Measurements from ENCODE around the gene CACNG1. TPM values are rescaled to one million over a fixed set of nuclear protein-coding genes. Genes with fewer than 3 reads are reported as not detected.

The CACNG1 gene
- polyA plus RNA-seq, 1 of the 3 experiments (the other 2 are of a cell fraction) = not detected

DNA sequence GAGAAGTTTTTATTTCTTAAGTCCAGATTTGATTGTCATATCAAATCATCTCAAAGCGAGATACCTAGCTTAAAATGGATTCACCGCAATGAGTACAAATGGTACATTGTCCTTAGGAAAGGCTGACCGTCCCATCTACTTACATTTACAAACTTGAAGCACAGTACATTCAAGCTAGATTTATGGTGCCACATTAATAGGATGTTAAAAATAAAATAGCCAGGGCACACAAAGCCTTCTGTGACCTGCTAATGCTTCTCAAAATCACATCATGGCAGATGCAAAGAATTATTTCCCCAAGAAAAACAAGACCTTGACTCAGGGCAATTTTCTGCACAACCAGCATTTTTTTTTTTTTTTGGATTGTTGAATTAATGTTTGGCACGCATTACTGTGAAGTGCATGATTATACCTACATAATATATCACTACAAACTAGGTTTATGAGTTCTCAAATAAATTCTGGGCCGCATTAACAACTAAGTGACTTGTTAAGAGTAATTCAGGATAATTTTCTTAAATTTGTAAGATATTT is 25.3 kb downstream of the CACNG1 start (continued):
- TF ChIP-seq, protein P1, sequence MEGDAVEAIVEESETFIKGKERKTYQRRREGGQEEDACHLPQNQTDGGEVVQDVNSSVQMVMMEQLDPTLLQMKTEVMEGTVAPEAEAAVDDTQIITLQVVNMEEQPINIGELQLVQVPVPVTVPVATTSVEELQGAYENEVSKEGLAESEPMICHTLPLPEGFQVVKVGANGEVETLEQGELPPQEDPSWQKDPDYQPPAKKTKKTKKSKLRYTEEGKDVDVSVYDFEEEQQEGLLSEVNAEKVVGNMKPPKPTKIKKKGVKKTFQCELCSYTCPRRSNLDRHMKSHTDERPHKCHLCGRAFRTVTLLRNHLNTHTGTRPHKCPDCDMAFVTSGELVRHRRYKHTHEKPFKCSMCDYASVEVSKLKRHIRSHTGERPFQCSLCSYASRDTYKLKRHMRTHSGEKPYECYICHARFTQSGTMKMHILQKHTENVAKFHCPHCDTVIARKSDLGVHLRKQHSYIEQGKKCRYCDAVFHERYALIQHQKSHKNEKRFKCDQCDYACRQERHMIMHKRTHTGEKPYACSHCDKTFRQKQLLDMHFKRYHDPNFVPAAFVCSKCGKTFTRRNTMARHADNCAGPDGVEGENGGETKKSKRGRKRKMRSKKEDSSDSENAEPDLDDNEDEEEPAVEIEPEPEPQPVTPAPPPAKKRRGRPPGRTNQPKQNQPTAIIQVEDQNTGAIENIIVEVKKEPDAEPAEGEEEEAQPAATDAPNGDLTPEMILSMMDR (IDR thresholded peaks at IDR 0.05) = no peak
- TF ChIP-seq JUND (IDR thresholded peaks at IDR 0.05) = no peak

DNA sequence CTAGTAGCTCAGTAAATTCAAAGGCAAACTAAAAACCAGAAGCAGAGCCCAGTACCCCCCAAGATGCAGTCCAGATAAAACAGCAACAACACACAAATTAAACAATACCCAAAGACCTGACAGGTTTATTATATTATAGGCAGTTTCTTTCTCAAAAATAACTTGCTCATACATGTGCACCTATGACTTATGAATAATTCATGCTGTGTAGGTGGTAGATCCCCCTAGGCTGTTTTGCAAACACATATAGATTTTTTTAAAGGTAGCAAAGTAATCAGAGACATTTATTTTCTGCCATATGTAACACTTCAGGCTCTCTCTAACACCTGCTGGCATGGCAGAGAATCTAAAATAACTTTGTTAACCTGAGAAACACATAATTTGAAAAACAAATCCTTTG is 27.2 kb downstream of the CACNG1 start:
- CTCF ChIA-PET = interaction anchor here (1.4 kb wide), 1 partner anchor 10 kb away, joined by 4 read pairs; no protein-coding TSS in a partner anchor
- Histone ChIP-seq H3F3A (replicated peaks; ENCODE audit: insufficient read depth) (peaks cover 3% of the 10 kb centered on the region), H3K9me2 (no peaks in the 10 kb centered on the region), H3K4me1 (ENCODE audit: control insufficient read depth in 1 of 2, insufficient read depth in 2 of 2, low read depth in 1 of 2, low read length in 1 of 2) (peaks cover 0 to 17% of the 10 kb centered on the region in 2 experiments; a peak in 2 of 4 replicates), H3K79me2 (ENCODE audit: insufficient read depth) (no peaks in the 10 kb centered on the region), H3K27me3 (ENCODE audit: insufficient read depth) (no peaks in the 10 kb centered on the region), H3K27ac (ENCODE audit: low read depth in 2 of 2, low read length in 1 of 2) (no peak overlapping the region), H3K9me3 (no peaks in the 10 kb centered on the region), H3K9ac (no peak overlapping the region), H2AFZ (ENCODE audit: low read depth) (no peak overlapping the region), H3K4me3 (ENCODE audit: low read depth in 2 of 2, low read length in 1 of 2) (no peak overlapping the region), H4K20me1 (ENCODE audit: insufficient read depth) (no peaks in the 10 kb centered on the region), H3K4me2 (no peak overlapping the region), H3K36me3 (replicated peaks in 1 of 2; ENCODE audit: control insufficient read depth in 1 of 2, insufficient read depth in 2 of 2, low read length in 1 of 2) (peaks cover 21 to 49% of the 10 kb centered on the region in 2 experiments)
- POLR2A ChIA-PET = no interaction called here
- no peak for DNase-seq
- no peak for TF ChIP-seq RFX5 (IDR thresholded peaks at IDR 0.05; ENCODE audit: low read length)
- no peak for TF ChIP-seq TEAD4 (IDR thresholded peaks at IDR 0.05; ENCODE audit: borderline replicate concordance, insufficient read depth)
- TF ChIP-seq, protein P2, sequence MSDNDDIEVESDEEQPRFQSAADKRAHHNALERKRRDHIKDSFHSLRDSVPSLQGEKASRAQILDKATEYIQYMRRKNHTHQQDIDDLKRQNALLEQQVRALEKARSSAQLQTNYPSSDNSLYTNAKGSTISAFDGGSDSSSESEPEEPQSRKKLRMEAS (IDR thresholded peaks at IDR 0.05; ENCODE audit: low read depth) = no peak
- TF ChIP-seq NRF1 (IDR thresholded peaks at IDR 0.05; ENCODE audit: low read depth, low read length) = no peak
- TF ChIP-seq SMC3 (IDR thresholded peaks at IDR 0.05; ENCODE audit: low read depth, low read length) = no peak
- no peak for TF ChIP-seq ELF1 (IDR thresholded peaks at IDR 0.05)

DNA sequence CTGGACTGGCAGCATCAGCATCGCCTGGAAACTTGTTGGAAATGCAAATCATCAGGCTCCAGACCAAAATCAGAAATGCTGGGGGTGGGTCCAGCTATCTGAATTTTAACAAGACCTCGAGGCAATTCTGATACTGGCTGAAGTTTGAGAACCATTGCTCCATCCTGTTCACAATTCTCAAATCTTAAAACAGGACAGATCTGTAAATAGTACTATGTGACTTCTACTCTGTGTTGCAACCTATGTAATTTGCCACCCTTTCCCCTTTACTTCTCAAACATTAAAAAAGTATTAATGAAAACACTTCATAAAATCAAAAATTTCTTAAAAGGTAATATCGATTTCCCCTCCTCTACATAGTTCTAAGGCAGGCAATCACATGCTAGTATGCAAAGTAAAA is 28.5 kb downstream of the CACNG1 start:
- 77% methylated on average over 3 of the region's 3 CpGs for WGBS (ENCODE audit: low lambda C conversion rate)
- CTCF ChIA-PET = interaction anchor here (1.0 kb wide), 1 partner anchor 40 kb away, joined by 3 read pairs; no protein-coding TSS in a partner anchor
- H3K4me2 ChIP-seq = no peak overlapping the region

More for the DNA sequence above, 28.5 kb downstream of the CACNG1 start:
- peaks cover 0 to 12% of the 10 kb centered on the region in 2 experiments; a peak in 2 of 4 replicates for H3K4me1 ChIP-seq (ENCODE audit: control insufficient read depth in 1 of 2, insufficient read depth in 2 of 2, low read depth in 1 of 2, low read length in 1 of 2)
- DNase-seq = no peak
- no peaks in the 10 kb centered on the region for H3K27me3 ChIP-seq (ENCODE audit: insufficient read depth)
- H3K27ac ChIP-seq (ENCODE audit: low read depth in 2 of 2, low read length in 1 of 2) = no peak overlapping the region
- H3K9me2 ChIP-seq = no peaks in the 10 kb centered on the region
- POLR2A ChIA-PET = no interaction called here
- H3K9ac ChIP-seq = no peak overlapping the region
- TF ChIP-seq TAF1 (IDR thresholded peaks at IDR 0.05; ENCODE audit: borderline replicate concordance, low read depth, low read length) = no peak
- TF ChIP-seq PBX3 (IDR thresholded peaks at IDR 0.05) = no peak
- TF ChIP-seq ZBTB33 (IDR thresholded peaks at IDR 0.05; ENCODE audit: borderline replicate concordance, low read depth) = no peak
- TF ChIP-seq GABPA (IDR thresholded peaks at IDR 0.05; ENCODE audit: low read depth) = no peak
- H4K20me1 ChIP-seq (ENCODE audit: insufficient read depth) = no peaks in the 10 kb centered on the region
- no peaks in the 10 kb centered on the region for H3K9me3 ChIP-seq
- no peaks in the 10 kb centered on the region for H3K79me2 ChIP-seq (ENCODE audit: insufficient read depth)
- H2AFZ ChIP-seq (ENCODE audit: low read depth) = no peak overlapping the region
- peaks cover 3% of the 10 kb centered on the region for H3F3A ChIP-seq (replicated peaks; ENCODE audit: insufficient read depth)
- peaks cover 34 to 61% of the 10 kb centered on the region in 2 experiments for H3K36me3 ChIP-seq (replicated peaks in 1 of 2; ENCODE audit: control insufficient read depth in 1 of 2, insufficient read depth in 2 of 2, low read length in 1 of 2)
- H3K4me3 ChIP-seq (ENCODE audit: low read depth in 2 of 2, low read length in 1 of 2) = no peak overlapping the region
